ENCODE results near the gene SBDS.
"Not testable (repeated sequence)": the region's sequence is repeated elsewhere in the genome, so short reads cannot be mapped to it uniquely, and the experiment has no call there.

- TF ChIP-seq CTCF (conservative IDR thresholded peaks at IDR 0.05; ENCODE audit: low read length); EZH2phosphoT487 (IDR thresholded peaks at IDR 0.05; ENCODE audit: borderline replicate concordance, low read depth, low read length): not testable (repeated sequence)
Observed at GRCh38 chr7:67004145-67004544, 8.8 kb upstream of the SBDS start.

Measured in OCI-LY7 (cell line).